CD14-positive monocyte (primary cell): ENCODE data around the gene AMBRA1. TPM values are rescaled to one million over a fixed set of nuclear protein-coding genes. Genes with fewer than 3 reads are reported as not detected.

Source experiments
- DNase-seq, 3 donors: peaks; one replicate each; pipeline ENCODE4 v3.0.0-alpha.2; 2011 to 2022
- H2AFZ ChIP-seq: 2 replicates; pipeline ENCODE4 v1.6.0; 2012; ENCODE audit warnings: mild to moderate bottlenecking, low read depth, low read length, inconsistent platforms; ENCODE audit not compliant: insufficient read depth, poor library complexity, severe bottlenecking
- H3K27ac ChIP-seq, 2 donors: 1 replicate in 1 of 2; 2 replicates in 1 of 2; pipeline ENCODE4 v1.5.1; 2012 to 2013; ENCODE audit warnings: low read length in 2 of 2, control low read depth in 1 of 2, inconsistent platforms in 1 of 2, low read depth in 1 of 2, mild to moderate bottlenecking in 1 of 2
- H3K27me3 ChIP-seq, 2 donors: one replicate each; pipeline versions ENCODE4 v1.6.0 to v1.6.1; 2011 to 2013; ENCODE audit warnings: low read length in 2 of 2; ENCODE audit not compliant: control insufficient read depth in 2 of 2, insufficient read depth in 2 of 2
- H3K36me3 ChIP-seq, 2 donors: replicated peaks in 1 of 2; 1 replicate in 1 of 2; 2 replicates in 1 of 2; pipeline versions ENCODE4 v1.5.1 to v1.6.1; 2012 to 2013; ENCODE audit warnings: low read length in 2 of 2, control low read depth in 1 of 2, inconsistent platforms in 1 of 2, mild to moderate bottlenecking in 1 of 2; ENCODE audit not compliant: insufficient read depth in 2 of 2, control insufficient read depth in 1 of 2
- H3K4me1 ChIP-seq, 2 donors: 1 replicate in 1 of 2; 2 replicates in 1 of 2; pipeline versions ENCODE4 v1.5.1 to v1.6.1; 2012 to 2013; ENCODE audit warnings: low read length in 2 of 2, control low read depth in 1 of 2, inconsistent platforms in 1 of 2, mild to moderate bottlenecking in 1 of 2, moderate library complexity in 1 of 2; ENCODE audit not compliant: insufficient read depth in 2 of 2, control insufficient read depth in 1 of 2
- H3K4me2 ChIP-seq: replicated peaks from 2 replicates; pipeline ENCODE3; 2012; ENCODE audit warnings: low read length, moderate library complexity, mild to moderate bottlenecking; ENCODE audit not compliant: poor library complexity, severe bottlenecking; ENCODE audit errors: extremely low read depth
- H3K4me3 ChIP-seq, 3 experiments: fragments of 200-600 bp in 1 of 3; sonication (generic) in 1 of 3; replicated peaks in 1 of 3; 1 replicate in 2 of 3; 2 replicates in 1 of 3; pipeline ENCODE4 v1.5.1; 2011 to 2013; ENCODE audit warnings: low read length in 3 of 3, mild to moderate bottlenecking in 3 of 3, control low read depth in 2 of 3, low read depth in 2 of 3, inconsistent platforms in 1 of 3, moderate library complexity in 1 of 3
- H3K79me2 ChIP-seq: 2 replicates; pipeline ENCODE4 v1.6.0; 2012; ENCODE audit warnings: mild to moderate bottlenecking, control low read depth, inconsistent platforms, low read length, moderate library complexity; ENCODE audit not compliant: insufficient read depth
- H3K9ac ChIP-seq: 2 replicates; pipeline ENCODE4 v1.6.0; 2017; ENCODE audit warnings: low read length, mild to moderate bottlenecking; ENCODE audit not compliant: insufficient read depth, poor library complexity, severe bottlenecking
- H3K9me3 ChIP-seq, 2 donors: replicated peaks in 1 of 2; 1 replicate in 1 of 2; 2 replicates in 1 of 2; pipeline versions ENCODE4 v1.5.1 to v1.6.1; 2012 to 2013; ENCODE audit warnings: low read length in 2 of 2, control low read depth in 1 of 2; ENCODE audit not compliant: control insufficient read depth in 1 of 2, insufficient read depth in 1 of 2
- H4K20me1 ChIP-seq: 2 replicates; pipeline ENCODE4 v1.6.0; 2012; ENCODE audit warnings: mild to moderate bottlenecking, low read length, control low read depth, moderate library complexity; ENCODE audit not compliant: insufficient read depth
- H3K27ac Mint-ChIP-seq, 7 donors: one replicate each; pipeline ENCODE4 v1.8.0; 2020; ENCODE audit warnings: mild to moderate bottlenecking in 7 of 7, mixed read lengths in 7 of 7, moderate library complexity in 6 of 7, inconsistent platforms in 2 of 7
- H3K27me3 Mint-ChIP-seq, 3 donors: one replicate each; pipeline ENCODE4 v1.8.0; 2021 to 2022; ENCODE audit warnings: low read depth in 3 of 3, mild to moderate bottlenecking in 3 of 3, mixed read lengths in 3 of 3, moderate library complexity in 3 of 3, inconsistent platforms in 1 of 3
- H3K36me3 Mint-ChIP-seq, 2 donors: one replicate each; pipeline ENCODE4 v1.8.0; 2020; ENCODE audit warnings: mixed read lengths in 2 of 2, inconsistent platforms in 1 of 2, mild to moderate bottlenecking in 1 of 2
- H3K4me1 Mint-ChIP-seq: one replicate; pipeline ENCODE4 v1.8.0; 2020; ENCODE audit warnings: mild to moderate bottlenecking, mixed read lengths
- H3K4me3 Mint-ChIP-seq, 2 donors: one replicate each; pipeline ENCODE4 v1.8.0; 2020; ENCODE audit warnings: mild to moderate bottlenecking in 2 of 2, mixed read lengths in 2 of 2, moderate library complexity in 1 of 2
- H3K9me3 Mint-ChIP-seq, 7 donors: one replicate each; pipeline ENCODE4 v1.8.0; 2020 to 2022; ENCODE audit warnings: mixed read lengths in 7 of 7, mild to moderate bottlenecking in 6 of 7, moderate library complexity in 6 of 7, inconsistent platforms in 2 of 7
- WGBS: methylation state at CpG from one replicate; pipeline ENCODE4 v1.1.5; 2013; ENCODE audit warnings: missing lambda C conversion rate; ENCODE audit not compliant: insufficient coverage; 5-methylcytosine and 5-hydroxymethylcytosine counted together
- intact Hi-C, 2 donors: fragments of 100-400 bp; cut with micrococcal nuclease; formaldehyde crosslinking; loops; one replicate each; pipeline versions ENCODE4 v1.15.0 to v1.15.1; 2023
- polyA plus RNA-seq, 3 donors: library from polyadenylated mRNA; depleted of rRNA in 1 of 3; unstranded in 2 of 3; stranded (reverse) in 1 of 3; fragments of 300-500 nt in 2 of 3; fragments of >200 nt in 1 of 3; fragmentation: Illumina TruSeq in 2 of 3; gene quantifications; 1 replicate in 2 of 3; 2 replicates in 1 of 3; pipeline ENCODE4 v1.2.3, GENCODE V29; 2012 to 2021
- TF ChIP-seq, protein P1 (sequence below): fragments of 200-600 bp; IDR thresholded peaks from one replicate; pipeline ENCODE4 v1.8.0; 2022; ENCODE audit warnings: antibody characterized with exemption, mild to moderate bottlenecking

The AMBRA1 gene
- polyA plus RNA-seq, 3 donors, result 2.1 to 6.1 (median 3.8) TPM

DNA sequence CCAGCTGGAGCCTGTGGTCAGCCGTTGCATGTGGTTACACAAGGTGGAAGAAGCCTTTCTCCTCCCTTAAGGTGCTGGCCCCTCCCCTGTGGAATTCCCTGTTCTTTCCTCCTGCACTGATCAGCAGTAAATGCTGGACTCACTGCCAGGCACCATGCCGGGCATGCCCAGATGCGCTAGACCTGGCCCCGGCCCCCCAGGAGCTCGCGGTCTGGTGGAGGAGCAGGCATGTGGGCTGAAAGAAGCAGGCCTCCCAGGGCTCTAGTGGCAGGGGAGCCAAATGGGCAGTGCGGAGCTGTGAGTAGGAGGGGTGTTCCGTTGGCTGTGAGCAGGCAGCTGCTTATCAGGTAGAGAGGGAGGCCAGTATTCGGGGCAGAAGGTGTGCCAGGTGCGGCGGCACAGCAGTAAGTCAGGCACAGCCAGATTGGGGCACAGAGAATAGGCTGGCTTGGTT lies 236.3 kb downstream of the AMBRA1 start:
- intact Hi-C loops, result no loop called here
- peaks cover 100% of the 10 kb centered on the region for H3K79me2 ChIP-seq
- TF ChIP-seq, protein P1, sequence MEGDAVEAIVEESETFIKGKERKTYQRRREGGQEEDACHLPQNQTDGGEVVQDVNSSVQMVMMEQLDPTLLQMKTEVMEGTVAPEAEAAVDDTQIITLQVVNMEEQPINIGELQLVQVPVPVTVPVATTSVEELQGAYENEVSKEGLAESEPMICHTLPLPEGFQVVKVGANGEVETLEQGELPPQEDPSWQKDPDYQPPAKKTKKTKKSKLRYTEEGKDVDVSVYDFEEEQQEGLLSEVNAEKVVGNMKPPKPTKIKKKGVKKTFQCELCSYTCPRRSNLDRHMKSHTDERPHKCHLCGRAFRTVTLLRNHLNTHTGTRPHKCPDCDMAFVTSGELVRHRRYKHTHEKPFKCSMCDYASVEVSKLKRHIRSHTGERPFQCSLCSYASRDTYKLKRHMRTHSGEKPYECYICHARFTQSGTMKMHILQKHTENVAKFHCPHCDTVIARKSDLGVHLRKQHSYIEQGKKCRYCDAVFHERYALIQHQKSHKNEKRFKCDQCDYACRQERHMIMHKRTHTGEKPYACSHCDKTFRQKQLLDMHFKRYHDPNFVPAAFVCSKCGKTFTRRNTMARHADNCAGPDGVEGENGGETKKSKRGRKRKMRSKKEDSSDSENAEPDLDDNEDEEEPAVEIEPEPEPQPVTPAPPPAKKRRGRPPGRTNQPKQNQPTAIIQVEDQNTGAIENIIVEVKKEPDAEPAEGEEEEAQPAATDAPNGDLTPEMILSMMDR, result no peak
- 79% methylated on average over 7 of the region's 11 CpGs for WGBS
- H2AFZ ChIP-seq, result no peak overlapping the region
- peak overlapping the region; percentile 45 to 86 for H3K27ac ChIP-seq
- H3K27ac Mint-ChIP-seq, result peak overlapping the region; percentile 69 to 96 (median 89)
- peaks cover 62 to 90% of the 10 kb centered on the region in 2 donors for H3K4me1 ChIP-seq
- peak overlapping the region; percentile 46 for H3K4me2 ChIP-seq
- peaks cover 14 to 29% of the 10 kb centered on the region in 2 donors for H3K36me3 ChIP-seq
- H3K27me3 Mint-ChIP-seq, result peaks cover 0 to 3% (median 0%) of the 10 kb centered on the region in 3 donors
- peak overlapping the region; percentile 60 for H3K9ac ChIP-seq
- peak in 1 of 3 donors; percentile 61 for DNase-seq
- peak overlapping the region in 1 of 3 experiments; percentile 45 for H3K4me3 ChIP-seq
- H3K4me3 Mint-ChIP-seq, result no peak overlapping the region
- H3K9me3 Mint-ChIP-seq, result no peaks in the 10 kb centered on the region
- H3K9me3 ChIP-seq, result no peaks in the 10 kb centered on the region
- H3K36me3 Mint-ChIP-seq, result peaks cover 15 to 37% of the 10 kb centered on the region in 2 donors
- no peaks in the 10 kb centered on the region for H3K27me3 ChIP-seq
- peaks cover 78% of the 10 kb centered on the region for H3K4me1 Mint-ChIP-seq
- H4K20me1 ChIP-seq, result peaks cover 98% of the 10 kb centered on the region

DNA sequence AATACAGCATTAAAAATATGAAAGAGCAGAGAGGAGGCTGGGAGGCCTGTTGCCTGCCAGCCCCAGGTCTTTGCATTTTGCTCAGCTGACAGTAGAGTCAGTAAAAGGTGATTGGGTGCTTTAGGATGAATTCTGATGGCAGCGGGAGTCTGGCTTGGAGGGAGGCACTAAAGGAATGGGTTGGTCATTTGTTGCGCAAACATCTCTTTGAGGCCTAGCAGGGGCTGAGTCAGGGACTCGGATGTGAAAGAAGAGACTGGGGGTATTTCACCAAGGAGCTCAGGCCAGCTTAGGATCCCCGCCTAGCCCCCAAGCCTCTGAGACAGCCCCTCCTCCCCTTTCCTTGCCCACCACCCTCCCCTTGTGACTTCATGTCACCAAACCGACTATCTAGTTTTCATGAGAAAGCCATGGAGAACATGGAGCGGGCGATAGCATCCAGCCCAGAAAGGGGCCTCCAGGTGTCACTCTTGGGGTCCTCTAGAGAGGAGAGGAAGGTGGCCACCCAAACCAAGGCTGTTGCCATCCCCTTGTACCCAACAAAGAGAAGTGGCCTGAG lies 236.8 kb downstream of the AMBRA1 start:
- no peaks in the 10 kb centered on the region for H3K27me3 Mint-ChIP-seq
- DNase-seq, result peak; percentile 71 to 84 (median 82)
- H4K20me1 ChIP-seq, result peaks cover 98% of the 10 kb centered on the region
- H3K9me3 ChIP-seq, result no peaks in the 10 kb centered on the region
- peaks cover 100% of the 10 kb centered on the region for H3K79me2 ChIP-seq
- peaks cover 74% of the 10 kb centered on the region for H3K4me1 Mint-ChIP-seq
- WGBS, result 0% methylated on average over 3 of the region's 7 CpGs
- TF ChIP-seq, protein P1, result no peak
- H2AFZ ChIP-seq, result no peak overlapping the region
- H3K4me1 ChIP-seq, result peaks cover 62 to 90% of the 10 kb centered on the region in 2 donors
- H3K27ac Mint-ChIP-seq, result peak overlapping the region; percentile 82 to 96 (median 89)
- peak overlapping the region; percentile 45 to 86 for H3K27ac ChIP-seq
- H3K36me3 ChIP-seq, result peaks cover 12 to 30% of the 10 kb centered on the region in 2 donors
- peak overlapping the region; percentile 46 for H3K4me2 ChIP-seq
- peaks cover 15 to 37% of the 10 kb centered on the region in 2 donors for H3K36me3 Mint-ChIP-seq
- peak overlapping the region in 1 of 2 donors; percentile 43 for H3K4me3 Mint-ChIP-seq
- no peaks in the 10 kb centered on the region for H3K27me3 ChIP-seq
- peak overlapping the region; percentile 60 for H3K9ac ChIP-seq
- H3K4me3 ChIP-seq, result peak overlapping the region in 1 of 3 experiments; percentile 45
- H3K9me3 Mint-ChIP-seq, result no peaks in the 10 kb centered on the region
- intact Hi-C loops, result no loop called here
